Bronchial epithelial cell (primary cell): ENCODE results near the gene REN. TPM values are rescaled to one million over a fixed set of nuclear protein-coding genes. Genes with fewer than 3 reads are reported as not detected.

ENCODE experiments used
- DNase-seq: peaks from one replicate; pipeline ENCODE4 v3.0.0-alpha.2; 2010; ENCODE audit warnings: low read depth
- FAIRE-seq: peaks from 2 replicates; lab custom pipeline; 2011; peaks lifted over from hg19 to GRCh38; lab: Jason Lieb, UNC
- H3K27me3 ChIP-seq: 2 replicates; pipeline ENCODE4 v1.5.1; 2011; ENCODE audit warnings: low read length; ENCODE audit not compliant: control insufficient read depth, insufficient read depth
- H3K36me3 ChIP-seq: 2 replicates; pipeline ENCODE4 v1.5.1; 2011; ENCODE audit warnings: low read length; ENCODE audit not compliant: control insufficient read depth, insufficient read depth
- H3K4me3 ChIP-seq: 2 replicates; pipeline ENCODE4 v1.5.1; 2011; ENCODE audit warnings: mild to moderate bottlenecking, low read depth, low read length, control low read depth
- total RNA-seq: library from RNA; depleted of rRNA; stranded (reverse); fragments of >200 nt; gene quantifications from 2 replicates; pipeline ENCODE4 v1.2.1, GENCODE V29; 2014
- TF ChIP-seq, protein P1 (sequence below): IDR thresholded peaks from 2 replicates; pipeline ENCODE4 v1.5.1; 2011; ENCODE audit warnings: mild to moderate bottlenecking, moderate library complexity, low read length, control low read depth, inconsistent platforms; ENCODE audit not compliant: insufficient read depth, severe bottlenecking

Gene REN
- total RNA-seq, 1 donor from 2014 or later, result 0.26 TPM

DNA sequence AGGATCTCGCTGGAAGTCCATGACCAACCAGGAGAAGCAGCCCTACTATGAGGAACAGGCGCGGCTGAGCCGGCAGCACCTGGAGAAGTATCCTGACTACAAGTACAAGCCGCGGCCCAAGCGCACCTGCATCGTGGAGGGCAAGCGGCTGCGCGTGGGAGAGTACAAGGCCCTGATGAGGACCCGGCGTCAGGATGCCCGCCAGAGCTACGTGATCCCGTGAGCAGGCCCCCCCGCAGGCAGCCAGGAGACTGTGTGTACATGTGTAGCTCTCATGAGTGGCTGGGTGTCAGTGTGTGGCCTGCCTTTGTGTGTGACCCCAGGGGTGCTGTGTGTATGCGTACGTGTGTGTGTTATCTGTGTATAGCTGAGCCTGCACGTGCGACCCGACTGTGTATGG lies 41.5 kb downstream of the REN start:
- Histone ChIP-seq H3K27me3 (no peaks in the 10 kb centered on the region), H3K4me3 (no peak overlapping the region), H3K36me3 (peaks cover 13% of the 10 kb centered on the region)
- TF ChIP-seq, protein P1, sequence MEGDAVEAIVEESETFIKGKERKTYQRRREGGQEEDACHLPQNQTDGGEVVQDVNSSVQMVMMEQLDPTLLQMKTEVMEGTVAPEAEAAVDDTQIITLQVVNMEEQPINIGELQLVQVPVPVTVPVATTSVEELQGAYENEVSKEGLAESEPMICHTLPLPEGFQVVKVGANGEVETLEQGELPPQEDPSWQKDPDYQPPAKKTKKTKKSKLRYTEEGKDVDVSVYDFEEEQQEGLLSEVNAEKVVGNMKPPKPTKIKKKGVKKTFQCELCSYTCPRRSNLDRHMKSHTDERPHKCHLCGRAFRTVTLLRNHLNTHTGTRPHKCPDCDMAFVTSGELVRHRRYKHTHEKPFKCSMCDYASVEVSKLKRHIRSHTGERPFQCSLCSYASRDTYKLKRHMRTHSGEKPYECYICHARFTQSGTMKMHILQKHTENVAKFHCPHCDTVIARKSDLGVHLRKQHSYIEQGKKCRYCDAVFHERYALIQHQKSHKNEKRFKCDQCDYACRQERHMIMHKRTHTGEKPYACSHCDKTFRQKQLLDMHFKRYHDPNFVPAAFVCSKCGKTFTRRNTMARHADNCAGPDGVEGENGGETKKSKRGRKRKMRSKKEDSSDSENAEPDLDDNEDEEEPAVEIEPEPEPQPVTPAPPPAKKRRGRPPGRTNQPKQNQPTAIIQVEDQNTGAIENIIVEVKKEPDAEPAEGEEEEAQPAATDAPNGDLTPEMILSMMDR, result no peak
- FAIRE-seq (no peak), DNase-seq (no peak)

DNA sequence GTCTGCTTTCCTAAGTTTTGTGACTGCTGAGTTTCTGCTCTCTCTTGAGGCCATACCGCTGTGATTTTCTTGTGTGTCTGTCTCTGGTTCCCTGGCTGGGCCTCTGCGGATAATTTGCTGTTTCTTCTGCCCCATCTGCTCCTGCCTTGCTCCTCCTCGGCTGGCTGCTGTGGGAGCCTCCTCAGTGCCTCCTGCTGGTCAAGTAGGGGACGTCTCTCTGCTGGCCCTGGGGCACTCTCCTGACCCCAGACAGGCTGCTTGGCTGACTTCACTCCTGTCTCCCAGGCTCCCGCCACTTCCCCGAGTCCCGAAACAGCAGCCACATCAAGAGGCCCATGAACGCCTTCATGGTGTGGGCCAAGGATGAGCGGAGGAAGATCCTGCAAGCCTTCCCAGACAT lies 42.8 kb downstream of the REN start:
- no peak overlapping the region for H3K4me3 ChIP-seq
- FAIRE-seq (no peak), DNase-seq (no peak)
- TF ChIP-seq, protein P1, result peak; percentile 53
- peaks cover 15% of the 10 kb centered on the region for H3K36me3 ChIP-seq
- H3K27me3 ChIP-seq, result no peaks in the 10 kb centered on the region

DNA sequence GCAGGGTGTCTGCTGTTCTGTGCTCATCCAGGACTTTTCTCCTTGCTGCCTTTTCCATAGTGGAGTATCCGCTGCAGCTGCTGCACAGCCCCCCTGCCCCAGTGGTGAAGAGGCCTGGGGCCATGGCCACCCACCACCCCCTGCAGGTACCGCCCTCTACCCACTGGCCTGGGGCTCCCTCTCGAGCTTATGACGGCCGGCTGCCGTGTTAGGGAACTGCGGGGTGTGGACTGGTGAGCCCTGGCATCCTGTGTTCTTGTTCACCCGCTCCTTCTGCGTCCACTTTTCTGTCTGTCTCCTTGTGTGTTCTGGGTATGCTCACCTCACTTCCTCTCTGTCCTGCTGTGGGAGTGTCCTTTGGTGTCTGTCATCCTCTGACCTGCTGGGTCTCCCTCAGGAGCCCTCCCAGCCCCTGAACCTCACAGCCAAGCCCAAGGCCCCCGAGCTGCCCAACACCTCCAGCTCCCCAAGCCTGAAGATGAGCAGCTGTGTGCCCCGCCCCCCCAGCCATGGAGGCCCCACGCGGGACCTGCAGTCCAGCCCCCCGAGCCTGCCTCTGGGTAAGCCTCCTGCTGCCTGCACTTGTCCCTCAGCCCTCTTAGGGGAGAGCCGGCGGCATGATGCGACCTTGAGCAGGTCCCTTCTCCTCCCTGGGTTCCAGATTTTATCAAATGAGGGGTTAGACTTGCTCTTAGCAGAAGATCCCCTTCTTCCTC lies 44.1 kb downstream of the REN start:
- FAIRE-seq (no peak), DNase-seq (no peak)
- TF ChIP-seq, protein P1, result no peak
- H3K36me3 ChIP-seq, result peaks cover 19% of the 10 kb centered on the region
- H3K4me3 ChIP-seq, result no peak overlapping the region
- H3K27me3 ChIP-seq, result no peaks in the 10 kb centered on the region

DNA sequence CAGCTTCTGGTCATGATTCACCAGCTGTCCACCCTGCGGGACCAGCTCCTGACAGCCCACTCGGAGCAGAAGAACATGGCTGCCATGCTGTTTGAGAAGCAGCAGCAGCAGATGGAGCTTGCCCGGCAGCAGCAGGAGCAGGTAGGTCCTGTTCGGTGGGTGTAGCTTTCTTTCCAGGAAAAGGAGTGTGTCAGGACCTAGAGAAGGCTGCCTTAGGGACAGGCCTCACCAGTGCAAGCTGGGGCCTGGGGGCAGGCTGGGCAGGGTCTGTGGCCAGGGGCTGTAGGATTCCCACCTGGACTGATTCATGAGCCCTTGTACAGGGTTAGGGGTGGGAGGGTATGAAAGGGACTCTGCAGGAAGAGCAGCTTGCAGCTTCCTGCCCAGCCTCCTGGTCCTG lies 49.6 kb downstream of the REN start:
- no peak for DNase-seq
- Histone ChIP-seq H3K4me3 (no peak overlapping the region), H3K27me3 (no peaks in the 10 kb centered on the region), H3K36me3 (peaks cover 18% of the 10 kb centered on the region)
- TF ChIP-seq, protein P1, result no peak
- FAIRE-seq, result no peak

DNA sequence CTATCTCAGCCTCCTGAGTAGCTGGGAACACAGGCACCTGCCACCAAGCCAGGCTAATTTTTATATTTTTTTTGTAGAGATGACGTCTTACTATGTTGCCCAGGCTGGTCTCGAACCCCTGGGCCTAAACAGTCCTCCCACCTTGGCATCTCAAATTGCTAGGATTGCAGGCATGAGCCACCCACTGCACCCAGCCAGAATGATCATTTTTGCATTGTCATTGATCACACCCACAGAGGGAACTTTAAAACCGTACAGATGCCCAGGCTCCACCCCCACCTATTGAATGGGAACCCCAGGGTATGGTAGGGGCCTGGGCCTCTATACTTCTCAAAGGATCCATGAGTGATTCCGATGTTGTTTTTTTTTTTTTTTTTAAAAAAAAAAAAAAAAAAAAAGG lies 51.0 kb downstream of the REN start:
- FAIRE-seq (no peak), DNase-seq (no peak)
- H3K36me3 ChIP-seq, result peaks cover 13% of the 10 kb centered on the region
- TF ChIP-seq, protein P1, result no peak
- H3K4me3 ChIP-seq, result no peak overlapping the region
- no peaks in the 10 kb centered on the region for H3K27me3 ChIP-seq

DNA sequence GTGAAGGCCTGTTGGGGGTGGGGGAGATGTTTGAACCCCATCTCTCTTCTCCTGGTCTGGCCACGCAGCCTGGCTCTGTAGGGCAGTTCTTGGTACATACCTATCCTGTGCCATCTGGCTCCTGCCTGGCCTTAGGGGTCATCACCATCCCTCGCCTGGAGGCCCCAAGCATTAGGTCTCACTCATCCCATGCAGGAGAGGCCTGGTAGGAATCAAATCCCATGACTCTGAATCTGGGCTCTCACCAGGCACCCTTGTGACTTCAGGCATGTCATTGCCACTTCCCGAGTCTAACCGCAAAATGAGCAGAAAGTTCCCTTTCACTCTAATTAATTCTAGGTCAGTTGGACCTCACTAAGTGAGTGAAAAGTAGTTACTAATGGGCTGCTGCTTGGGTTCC lies 51.5 kb downstream of the REN start:
- FAIRE-seq, result no peak

More for the DNA sequence above, 51.5 kb downstream of the REN start:
- Histone ChIP-seq H3K4me3 (no peak overlapping the region), H3K27me3 (no peaks in the 10 kb centered on the region), H3K36me3 (peaks cover 13% of the 10 kb centered on the region)
- TF ChIP-seq, protein P1, result no peak
- DNase-seq, result no peak
